ENCODE measurements around the gene HNRNPA0.

GRCh38 chr5:137714946-137715345, 39.2 kb downstream of the HNRNPA0 start:
- TF ChIP-seq, protein P1, sequence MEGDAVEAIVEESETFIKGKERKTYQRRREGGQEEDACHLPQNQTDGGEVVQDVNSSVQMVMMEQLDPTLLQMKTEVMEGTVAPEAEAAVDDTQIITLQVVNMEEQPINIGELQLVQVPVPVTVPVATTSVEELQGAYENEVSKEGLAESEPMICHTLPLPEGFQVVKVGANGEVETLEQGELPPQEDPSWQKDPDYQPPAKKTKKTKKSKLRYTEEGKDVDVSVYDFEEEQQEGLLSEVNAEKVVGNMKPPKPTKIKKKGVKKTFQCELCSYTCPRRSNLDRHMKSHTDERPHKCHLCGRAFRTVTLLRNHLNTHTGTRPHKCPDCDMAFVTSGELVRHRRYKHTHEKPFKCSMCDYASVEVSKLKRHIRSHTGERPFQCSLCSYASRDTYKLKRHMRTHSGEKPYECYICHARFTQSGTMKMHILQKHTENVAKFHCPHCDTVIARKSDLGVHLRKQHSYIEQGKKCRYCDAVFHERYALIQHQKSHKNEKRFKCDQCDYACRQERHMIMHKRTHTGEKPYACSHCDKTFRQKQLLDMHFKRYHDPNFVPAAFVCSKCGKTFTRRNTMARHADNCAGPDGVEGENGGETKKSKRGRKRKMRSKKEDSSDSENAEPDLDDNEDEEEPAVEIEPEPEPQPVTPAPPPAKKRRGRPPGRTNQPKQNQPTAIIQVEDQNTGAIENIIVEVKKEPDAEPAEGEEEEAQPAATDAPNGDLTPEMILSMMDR (IDR thresholded peaks at IDR 0.05), result no peak
- no peak for TF ChIP-seq POLR2AphosphoS5 (IDR thresholded peaks at IDR 0.05)
